ENCODE results near the gene DBN1. TPM values are rescaled to one million over a fixed set of nuclear protein-coding genes. Genes with fewer than 3 reads are reported as not detected.

The DBN1 gene
- total and polyA plus RNA-seq, 2 donors (not counting 1 experiment from before 2014, with no cell fraction given), result 1.4 to 1.9 TPM

DNA sequence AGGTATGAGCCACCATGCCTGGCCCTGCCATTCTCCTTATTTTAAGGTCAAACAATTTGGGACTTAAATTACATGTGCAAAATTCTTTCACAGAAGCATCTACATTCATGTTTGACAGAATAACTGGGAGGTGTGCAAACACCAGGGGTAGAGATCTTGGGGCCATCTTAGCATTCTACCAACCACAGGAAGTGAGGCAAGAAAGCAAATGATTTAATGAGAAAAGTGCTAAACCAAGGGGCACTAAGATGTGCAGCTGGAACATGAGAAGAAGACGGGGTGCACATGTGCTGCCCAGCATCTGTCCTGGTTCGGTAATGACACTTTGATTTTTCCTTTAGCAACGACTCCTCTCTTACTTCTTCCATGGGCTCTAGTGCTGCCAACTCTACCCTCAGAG lies 62.9 kb downstream of the DBN1 start:
- ATAC-seq (ENCODE audit: low read depth) (no peak), DNase-seq (no peak)
- CTCF ChIA-PET, result interaction anchor here (1.1 to 12.7 kb wide), 2 partner anchors 20 to 38 kb away, joined by 4 to 628 read pairs; partner anchors contain the start of gene PRR7
- Mint-ChIP-seq H3K4me3 (no peak overlapping the region), H3K27ac (no peak overlapping the region), H3K27me3 (no peaks in the 10 kb centered on the region), H3K9me3 (ENCODE audit: insufficient read depth) (no peaks in the 10 kb centered on the region), H3K4me1 (peaks cover 17% of the 10 kb centered on the region)
- Histone ChIP-seq H4K20me1 (ENCODE audit: control insufficient read depth, insufficient read depth, low read length, poor library complexity, severe bottlenecking) (no peaks in the 10 kb centered on the region), H3K4me1 (ENCODE audit: control insufficient read depth in 2 of 2, insufficient read depth in 2 of 2, low read length in 2 of 2) (peaks cover 10 to 23% of the 10 kb centered on the region in 2 donors), H3K4me3 (ENCODE audit: control extremely low read depth in 1 of 5, extremely low read depth in 1 of 5, insufficient read depth in 1 of 5, low read depth in 2 of 5, low read length in 4 of 5) (no peak overlapping the region), H3K79me2 (ENCODE audit: control insufficient read depth, insufficient read depth, low read length) (no peaks in the 10 kb centered on the region), H3K27ac (ENCODE audit: low read length in 2 of 2) (no peak overlapping the region), H2AFZ (ENCODE audit: insufficient read depth, low read depth, low read length, poor library complexity, severe bottlenecking) (no peak overlapping the region), H3K9ac (ENCODE audit: low read length) (no peak overlapping the region), H3K27me3 (replicated peaks in 1 of 4; ENCODE audit: control extremely low read depth in 1 of 4, control insufficient read depth in 3 of 4, insufficient read depth in 4 of 4, low read length in 3 of 4) (no peaks in the 10 kb centered on the region), H3K4me2 (replicated peaks; ENCODE audit: low read depth, low read length, poor library complexity, severe bottlenecking) (no peak overlapping the region), H3K36me3 (replicated peaks in 1 of 2; ENCODE audit: control extremely low read depth in 1 of 2, control insufficient read depth in 1 of 2, extremely low read depth in 1 of 2, insufficient read depth in 2 of 2, low read length in 1 of 2) (no peaks in the 10 kb centered on the region), H3K9me3 (ENCODE audit: control extremely low read depth in 1 of 3, control insufficient read depth in 2 of 3, insufficient read depth in 1 of 3, low read length in 2 of 3) (no peaks in the 10 kb centered on the region)
- 37% methylated on average over 2 of the region's 3 CpGs for WGBS (ENCODE audit: insufficient coverage)
- TF ChIP-seq, protein P1, sequence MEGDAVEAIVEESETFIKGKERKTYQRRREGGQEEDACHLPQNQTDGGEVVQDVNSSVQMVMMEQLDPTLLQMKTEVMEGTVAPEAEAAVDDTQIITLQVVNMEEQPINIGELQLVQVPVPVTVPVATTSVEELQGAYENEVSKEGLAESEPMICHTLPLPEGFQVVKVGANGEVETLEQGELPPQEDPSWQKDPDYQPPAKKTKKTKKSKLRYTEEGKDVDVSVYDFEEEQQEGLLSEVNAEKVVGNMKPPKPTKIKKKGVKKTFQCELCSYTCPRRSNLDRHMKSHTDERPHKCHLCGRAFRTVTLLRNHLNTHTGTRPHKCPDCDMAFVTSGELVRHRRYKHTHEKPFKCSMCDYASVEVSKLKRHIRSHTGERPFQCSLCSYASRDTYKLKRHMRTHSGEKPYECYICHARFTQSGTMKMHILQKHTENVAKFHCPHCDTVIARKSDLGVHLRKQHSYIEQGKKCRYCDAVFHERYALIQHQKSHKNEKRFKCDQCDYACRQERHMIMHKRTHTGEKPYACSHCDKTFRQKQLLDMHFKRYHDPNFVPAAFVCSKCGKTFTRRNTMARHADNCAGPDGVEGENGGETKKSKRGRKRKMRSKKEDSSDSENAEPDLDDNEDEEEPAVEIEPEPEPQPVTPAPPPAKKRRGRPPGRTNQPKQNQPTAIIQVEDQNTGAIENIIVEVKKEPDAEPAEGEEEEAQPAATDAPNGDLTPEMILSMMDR (IDR thresholded peaks at IDR 0.05), result no peak
- TF ChIP-seq EZH2 (IDR thresholded peaks at IDR 0.05; ENCODE audit: borderline replicate concordance, insufficient read depth, low read depth, low read length, poor library complexity, severe bottlenecking), result no peak
- intact Hi-C loops (cut with micrococcal nuclease), result no loop called here
- POLR2A ChIA-PET, result no interaction called here

DNA sequence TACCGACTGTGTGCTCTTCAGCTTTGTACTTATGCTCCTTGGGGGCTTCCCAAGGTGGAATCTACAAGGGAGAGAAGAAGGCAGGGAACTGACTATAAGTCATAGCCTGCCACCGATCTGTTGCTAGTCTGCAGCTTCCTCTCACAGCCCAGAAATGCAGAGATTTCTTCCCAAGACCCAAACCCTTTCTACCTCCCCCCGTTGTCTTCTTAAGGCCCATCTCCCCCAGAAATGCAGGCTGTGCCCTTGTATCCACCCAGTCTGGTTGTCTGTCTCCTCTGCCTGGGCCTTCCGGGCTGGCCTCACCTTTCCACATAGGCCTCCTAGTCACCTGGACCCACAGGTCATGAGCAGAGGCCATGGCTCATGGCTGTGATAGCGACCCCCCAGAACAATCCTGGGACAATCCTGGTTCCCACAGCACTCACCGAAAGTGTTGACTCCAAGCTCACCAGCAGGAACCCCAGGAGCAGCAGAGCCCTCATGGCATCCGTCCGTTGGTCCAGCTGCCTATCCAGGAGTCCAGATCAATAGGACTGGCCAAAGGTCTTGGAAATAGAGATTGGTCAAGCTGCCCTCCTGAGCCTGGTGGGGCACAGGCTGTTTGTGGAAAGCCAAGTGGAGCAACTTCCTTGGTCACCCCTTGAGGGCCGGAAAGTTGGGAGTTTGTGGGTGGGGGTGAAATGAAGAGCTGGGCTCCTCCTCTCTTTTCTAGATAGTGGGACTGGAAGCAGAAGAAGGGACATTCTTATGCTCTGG lies 64.2 kb downstream of the DBN1 start, which contains the start of gene F12:
F12 (minus strand) TSS at position 522 of the 759 bp plus-strand sequence; CDS start at position 485, 37 bp downstream.
- no peak within 1 kb of the TSS for H3K4me2 ChIP-seq (replicated peaks; ENCODE audit: low read depth, low read length, poor library complexity, severe bottlenecking)
- no peaks in the 10 kb centered on the region for H3K27me3 ChIP-seq (replicated peaks in 1 of 4; ENCODE audit: control extremely low read depth in 1 of 4, control insufficient read depth in 3 of 4, insufficient read depth in 4 of 4, low read length in 3 of 4)
- CTCF ChIA-PET, result interaction anchor here (0.7 to 12.7 kb wide), 6 partner anchors 16 to 39 kb away, joined by 3 to 628 read pairs (median 6); partner anchors contain the start of genes GRK6 and PRR7
- no peak for TF ChIP-seq EZH2 (IDR thresholded peaks at IDR 0.05; ENCODE audit: borderline replicate concordance, insufficient read depth, low read depth, low read length, poor library complexity, severe bottlenecking)
- TF ChIP-seq, protein P1 (IDR thresholded peaks at IDR 0.05), result no peak
- no peaks in the 10 kb centered on the region for H3K36me3 ChIP-seq (replicated peaks in 1 of 2; ENCODE audit: control extremely low read depth in 1 of 2, control insufficient read depth in 1 of 2, extremely low read depth in 1 of 2, insufficient read depth in 2 of 2, low read length in 1 of 2)
- intact Hi-C loops (cut with micrococcal nuclease), result loop anchor here (10.0 kb wide), 2 partner anchors 196 to 294 kb away; partner anchors contain the start of gene B4GALT7
- no peak within 1 kb of the TSS for H3K9ac ChIP-seq (ENCODE audit: low read length)
- H2AFZ ChIP-seq (ENCODE audit: insufficient read depth, low read depth, low read length, poor library complexity, severe bottlenecking), result no peak within 1 kb of the TSS
- ATAC-seq (ENCODE audit: low read depth), result no peak
- H4K20me1 ChIP-seq (ENCODE audit: control insufficient read depth, insufficient read depth, low read length, poor library complexity, severe bottlenecking), result no peaks in the 10 kb centered on the region
- H3K4me1 Mint-ChIP-seq, result peaks cover 30% of the 10 kb centered on the region
- DNase-seq, result no peak
- H3K27me3 Mint-ChIP-seq, result no peaks in the 10 kb centered on the region
- POLR2A ChIA-PET, result no interaction called here
- WGBS (ENCODE audit: insufficient coverage), result 93% methylated on average over 9 of the region's 9 CpGs
- H3K9me3 ChIP-seq (ENCODE audit: control extremely low read depth in 1 of 3, control insufficient read depth in 2 of 3, insufficient read depth in 1 of 3, low read length in 2 of 3), result no peaks in the 10 kb centered on the region
- no peaks in the 10 kb centered on the region for H3K79me2 ChIP-seq (ENCODE audit: control insufficient read depth, insufficient read depth, low read length)
- no peak within 1 kb of the TSS for H3K4me3 Mint-ChIP-seq
- H3K4me3 ChIP-seq (ENCODE audit: control extremely low read depth in 1 of 5, extremely low read depth in 1 of 5, insufficient read depth in 1 of 5, low read depth in 2 of 5, low read length in 4 of 5), result no peak within 1 kb of the TSS
- peaks cover 22 to 36% of the 10 kb centered on the region in 2 donors for H3K4me1 ChIP-seq (ENCODE audit: control insufficient read depth in 2 of 2, insufficient read depth in 2 of 2, low read length in 2 of 2)
- H3K9me3 Mint-ChIP-seq (ENCODE audit: insufficient read depth), result no peaks in the 10 kb centered on the region
- H3K27ac ChIP-seq (ENCODE audit: low read length in 2 of 2), result no peak within 1 kb of the TSS
- H3K27ac Mint-ChIP-seq, result peak within 1 kb of the TSS; percentile 6

Data from B cell (primary cell).